CD4-positive, alpha-beta T cell (primary cell): ENCODE results near the gene ALK. TPM values are rescaled to one million over a fixed set of nuclear protein-coding genes. Genes with fewer than 3 reads are reported as not detected.

Source experiments
- ATAC-seq: fragments of 200-7000 bp; cut with Tn5 transposase; one replicate; pipeline ENCODE4 v1.10.0; 2022; ENCODE audit warnings: mild to moderate bottlenecking; ENCODE audit not compliant: poor library complexity
- CTCF ChIA-PET: fragments of 350-600 bp; sonication (Branson Sonifier 250); formaldehyde crosslinking; loops from one replicate; lab custom pipeline; 2021; ENCODE audit warnings: antibody characterized with exemption, inconsistent platforms; lab: Charles Lee
- POLR2A ChIA-PET: fragments of 350-600 bp; sonication (Branson Sonifier 250); formaldehyde crosslinking; loops from one replicate; lab custom pipeline; 2021; ENCODE audit warnings: antibody characterized with exemption, inconsistent platforms; lab: Charles Lee
- DNase-seq, 14 experiments: peaks; one replicate each; pipeline ENCODE4 v3.0.0-alpha.2; 2013 to 2020; ENCODE audit warnings: mixed read lengths in 2 of 14
- H3K27ac ChIP-seq, 2 donors: one replicate each; pipeline versions ENCODE4 v1.5.1 to v1.7.0; 2013; ENCODE audit warnings: low read length in 2 of 2, low read depth in 1 of 2, mild to moderate bottlenecking in 1 of 2
- H3K27me3 ChIP-seq, 2 experiments: 1 replicate in 1 of 2; 2 replicates in 1 of 2; pipeline versions ENCODE4 v1.6.1 to v1.7.0; 2013; ENCODE audit warnings: low read length in 2 of 2, control low read depth in 1 of 2, mild to moderate bottlenecking in 1 of 2, moderate library complexity in 1 of 2; ENCODE audit not compliant: insufficient read depth in 2 of 2, control insufficient read depth in 1 of 2
- H3K36me3 ChIP-seq: one replicate; pipeline ENCODE4 v1.6.1; 2013; ENCODE audit warnings: low read length, control low read depth; ENCODE audit not compliant: insufficient read depth
- H3K4me1 ChIP-seq: one replicate; pipeline ENCODE4 v1.6.1; 2013; ENCODE audit warnings: low read length, control low read depth; ENCODE audit not compliant: insufficient read depth
- H3K4me3 ChIP-seq: one replicate; pipeline ENCODE4 v1.5.1; 2013; ENCODE audit warnings: mild to moderate bottlenecking, low read length, moderate library complexity
- H3K9me3 ChIP-seq, 2 experiments: 1 replicate in 1 of 2; 2 replicates in 1 of 2; pipeline versions ENCODE4 v1.6.1 to v1.7.0; 2013; ENCODE audit warnings: low read length in 2 of 2, mild to moderate bottlenecking in 2 of 2, control low read depth in 1 of 2, moderate library complexity in 1 of 2; ENCODE audit not compliant: control insufficient read depth in 1 of 2, insufficient read depth in 1 of 2
- H3K27ac Mint-ChIP-seq: one replicate; pipeline ENCODE4 v1.8.0; 2020; ENCODE audit warnings: mixed read lengths
- H3K27me3 Mint-ChIP-seq: one replicate; pipeline ENCODE4 v1.8.0; 2021; ENCODE audit warnings: mixed read lengths
- H3K36me3 Mint-ChIP-seq: one replicate; pipeline ENCODE4 v1.8.0; 2021; ENCODE audit warnings: low read depth, mixed read lengths
- H3K4me1 Mint-ChIP-seq: one replicate; pipeline ENCODE4 v1.8.0; 2021; ENCODE audit warnings: low read depth, mixed read lengths
- H3K4me3 Mint-ChIP-seq: one replicate; pipeline ENCODE4 v1.8.0; 2020; ENCODE audit warnings: mild to moderate bottlenecking, mixed read lengths
- H3K9me3 Mint-ChIP-seq: one replicate; pipeline ENCODE4 v1.8.0; 2020; ENCODE audit warnings: mixed read lengths
- intact Hi-C, 2 experiments: fragments of 100-400 bp; cut with DNase I in 1 of 2; cut with micrococcal nuclease in 1 of 2; formaldehyde crosslinking; loops; one replicate each; pipeline versions ENCODE4 v1.15.1 to v1.9.0; 2023 to 2025; cut with DNase I, micrococcal nuclease
- total RNA-seq, 174 experiments: library from RNA in 2 of 174; stranded (reverse) in 2 of 174; gene quantifications; one replicate each; pipeline ENCODE4 v1.2.3 and lab custom pipeline; 2021 to 2026
- TF ChIP-seq, protein P1 (sequence below): fragments of 200-600 bp; IDR thresholded peaks from one replicate; pipeline ENCODE4 v1.8.0; 2022; ENCODE audit warnings: antibody characterized with exemption, mild to moderate bottlenecking

The ALK gene
- total RNA-seq, 2 experiments from 2014 or later = not detected

DNA sequence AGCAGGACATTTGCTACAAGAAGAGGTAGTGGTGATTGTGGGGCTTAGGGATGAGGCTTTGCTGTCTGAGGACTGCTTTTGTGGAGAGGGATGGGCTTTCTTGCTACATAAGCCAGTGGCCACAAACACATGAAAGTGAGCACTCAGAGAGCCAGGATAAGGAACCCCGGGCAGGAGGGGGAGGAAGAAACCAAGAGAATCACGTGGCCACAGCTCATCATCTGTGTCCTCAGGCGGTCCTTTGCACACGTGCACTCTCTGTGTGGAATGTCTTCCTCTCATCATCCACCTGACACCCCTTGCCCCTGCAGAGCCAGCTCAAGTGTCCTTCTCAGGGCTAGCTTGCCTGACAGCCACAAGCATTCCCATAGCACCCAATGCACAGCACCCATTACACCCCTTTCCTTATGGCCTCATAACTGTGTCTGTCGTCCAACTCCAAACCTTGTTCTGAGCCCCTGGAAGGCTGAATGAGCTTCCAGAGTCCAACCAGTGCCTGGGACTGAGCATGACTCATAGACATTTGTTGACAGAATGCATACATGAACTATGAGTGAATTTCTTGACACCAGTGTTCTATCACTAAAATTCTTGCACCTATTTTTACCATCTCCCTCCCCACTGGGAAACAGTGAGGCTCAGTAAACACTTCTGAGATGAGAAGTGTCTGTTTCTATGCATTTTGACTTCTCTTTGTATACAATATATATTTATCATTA, 398.3 kb downstream of the ALK start:
- H3K27ac Mint-ChIP-seq = no peak overlapping the region
- ChIA-PET CTCF (no interaction called here), POLR2A (no interaction called here)
- Histone ChIP-seq H3K27ac (no peak overlapping the region), H3K4me1 (no peaks in the 10 kb centered on the region), H3K4me3 (no peak overlapping the region), H3K9me3 (no peaks in the 10 kb centered on the region), H3K36me3 (no peaks in the 10 kb centered on the region), H3K27me3 (no peaks in the 10 kb centered on the region)
- peaks cover 31% of the 10 kb centered on the region for H3K27me3 Mint-ChIP-seq
- ATAC-seq = no peak
- TF ChIP-seq, protein P1, sequence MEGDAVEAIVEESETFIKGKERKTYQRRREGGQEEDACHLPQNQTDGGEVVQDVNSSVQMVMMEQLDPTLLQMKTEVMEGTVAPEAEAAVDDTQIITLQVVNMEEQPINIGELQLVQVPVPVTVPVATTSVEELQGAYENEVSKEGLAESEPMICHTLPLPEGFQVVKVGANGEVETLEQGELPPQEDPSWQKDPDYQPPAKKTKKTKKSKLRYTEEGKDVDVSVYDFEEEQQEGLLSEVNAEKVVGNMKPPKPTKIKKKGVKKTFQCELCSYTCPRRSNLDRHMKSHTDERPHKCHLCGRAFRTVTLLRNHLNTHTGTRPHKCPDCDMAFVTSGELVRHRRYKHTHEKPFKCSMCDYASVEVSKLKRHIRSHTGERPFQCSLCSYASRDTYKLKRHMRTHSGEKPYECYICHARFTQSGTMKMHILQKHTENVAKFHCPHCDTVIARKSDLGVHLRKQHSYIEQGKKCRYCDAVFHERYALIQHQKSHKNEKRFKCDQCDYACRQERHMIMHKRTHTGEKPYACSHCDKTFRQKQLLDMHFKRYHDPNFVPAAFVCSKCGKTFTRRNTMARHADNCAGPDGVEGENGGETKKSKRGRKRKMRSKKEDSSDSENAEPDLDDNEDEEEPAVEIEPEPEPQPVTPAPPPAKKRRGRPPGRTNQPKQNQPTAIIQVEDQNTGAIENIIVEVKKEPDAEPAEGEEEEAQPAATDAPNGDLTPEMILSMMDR = no peak
- no peaks in the 10 kb centered on the region for H3K36me3 Mint-ChIP-seq
- no peak for DNase-seq
- intact Hi-C loops = no loop called here
- H3K9me3 Mint-ChIP-seq = no peaks in the 10 kb centered on the region
- H3K4me1 Mint-ChIP-seq = no peaks in the 10 kb centered on the region
- no peak overlapping the region for H3K4me3 Mint-ChIP-seq

DNA sequence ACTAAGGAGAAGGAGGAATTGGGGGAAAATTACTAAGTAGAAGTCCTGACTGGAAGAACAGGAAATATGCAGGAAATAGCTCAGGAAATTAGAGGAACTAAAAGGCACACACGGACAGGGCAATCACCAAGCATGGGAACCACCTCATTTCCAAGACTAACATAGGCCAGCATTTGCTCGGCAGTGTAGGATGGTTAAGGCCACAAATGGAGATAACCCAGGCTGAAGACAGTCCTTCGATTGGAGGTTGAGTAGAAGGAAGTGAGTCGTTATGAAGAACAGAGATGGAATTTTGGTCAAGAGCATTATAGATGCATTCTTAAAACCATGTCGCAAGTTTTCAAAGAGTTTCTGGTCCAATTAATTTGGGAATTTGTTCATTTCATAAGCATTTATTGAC, 401.4 kb downstream of the ALK start:
- ChIA-PET CTCF (no interaction called here), POLR2A (no interaction called here)
- no peak overlapping the region for H3K4me3 Mint-ChIP-seq
- intact Hi-C loops = no loop called here
- H3K27ac Mint-ChIP-seq = no peak overlapping the region
- DNase-seq (no peak), ATAC-seq (no peak)
- TF ChIP-seq, protein P1 = no peak
- H3K27me3 ChIP-seq = no peaks in the 10 kb centered on the region
- H3K36me3 Mint-ChIP-seq = no peaks in the 10 kb centered on the region
- H3K9me3 Mint-ChIP-seq = no peaks in the 10 kb centered on the region
- H3K27me3 Mint-ChIP-seq = peaks cover 49% of the 10 kb centered on the region
- no peaks in the 10 kb centered on the region for H3K36me3 ChIP-seq
- H3K4me1 Mint-ChIP-seq = no peaks in the 10 kb centered on the region
- no peaks in the 10 kb centered on the region for H3K9me3 ChIP-seq
- no peak overlapping the region for H3K27ac ChIP-seq
- no peaks in the 10 kb centered on the region for H3K4me1 ChIP-seq
- no peak overlapping the region for H3K4me3 ChIP-seq

DNA sequence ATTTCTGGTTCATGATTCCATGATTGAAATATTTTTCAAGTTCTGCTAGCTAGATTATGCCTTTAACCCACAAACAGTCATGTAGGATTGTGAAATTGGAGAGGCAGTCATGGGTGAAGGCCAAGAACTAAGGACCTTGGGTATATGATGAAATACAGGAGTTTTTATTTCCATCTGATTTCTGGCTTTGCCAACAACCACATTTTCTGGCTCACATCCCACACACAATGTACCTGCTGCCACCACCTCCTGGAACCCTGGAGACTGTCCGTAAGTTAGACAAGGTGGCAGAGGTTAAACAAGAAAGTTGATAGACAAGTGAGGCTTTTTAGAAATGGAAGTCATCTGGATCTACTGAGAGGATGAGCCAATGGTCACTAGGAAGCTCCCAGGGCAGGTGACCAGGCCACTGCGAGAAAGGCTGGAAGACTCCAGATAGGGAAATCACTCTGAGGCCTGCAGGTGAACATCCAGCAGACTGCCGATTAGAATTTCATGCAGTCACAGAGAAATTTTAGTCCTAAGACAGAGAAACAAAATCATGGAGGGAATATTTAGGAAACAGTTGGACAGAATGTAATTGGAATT, 402.0 kb downstream of the ALK start:
- H3K36me3 Mint-ChIP-seq = no peaks in the 10 kb centered on the region
- no peak overlapping the region for H3K4me3 Mint-ChIP-seq
- no peak overlapping the region for H3K27ac Mint-ChIP-seq
- DNase-seq (no peak), ATAC-seq (no peak)
- Histone ChIP-seq H3K36me3 (no peaks in the 10 kb centered on the region), H3K4me1 (no peaks in the 10 kb centered on the region), H3K27ac (no peak overlapping the region), H3K27me3 (no peaks in the 10 kb centered on the region), H3K9me3 (no peaks in the 10 kb centered on the region), H3K4me3 (no peak overlapping the region)
- H3K9me3 Mint-ChIP-seq = no peaks in the 10 kb centered on the region
- H3K4me1 Mint-ChIP-seq = no peaks in the 10 kb centered on the region
- H3K27me3 Mint-ChIP-seq = peaks cover 49% of the 10 kb centered on the region
- POLR2A ChIA-PET = no interaction called here
- CTCF ChIA-PET = no interaction called here
- intact Hi-C loops = no loop called here
- TF ChIP-seq, protein P1 = no peak
